ENCODE measurements around the gene FEZ2.
A peak's percentile ranks its signal among the peaks of the same experiment; 100 is the strongest.
"Not testable (repeated sequence)": the region's sequence is repeated elsewhere in the genome, so short reads cannot be mapped to it uniquely, and the experiment has no call there.

Gene FEZ2

GRCh38 chr2:36597532-36598377 is at the start of gene FEZ2:
TSS of gene FEZ2 (minus strand) at chr2:36598168. CDS start at chr2:36598142, 26 bp downstream.
- DNase-seq (ENCODE audit: low read depth, low spot score): peak; percentile 90

- DNase-seq (ENCODE audit: low read depth, low spot score): no peak
These were observed 37.1 kb upstream of the FEZ2 start for GRCh38 chr2:36634981-36635597.

- no peak for DNase-seq (ENCODE audit: low read depth, low spot score)
These were observed 35.6 kb upstream of the FEZ2 start for GRCh38 chr2:36633470-36634092.

- DNase-seq (ENCODE audit: low read depth, low spot score): no peak
These were observed 28.8 kb upstream of the FEZ2 start for GRCh38 chr2:36626756-36627155.

- DNase-seq (ENCODE audit: low read depth, low spot score): no peak
These were observed 28.1 kb upstream of the FEZ2 start for GRCh38 chr2:36626071-36626470.

- DNase-seq (ENCODE audit: low read depth, low spot score): no peak
These were observed 27.3 kb upstream of the FEZ2 start for GRCh38 chr2:36625304-36625703.

GRCh38 chr2:36620321-36620720 is 22.4 kb upstream of the FEZ2 start:
- no peak for DNase-seq (ENCODE audit: low read depth, low spot score)

- DNase-seq (ENCODE audit: low read depth, low spot score): peak; percentile 86
These were observed 20.4 kb upstream of the FEZ2 start for GRCh38 chr2:36618381-36618780.

GRCh38 chr2:36616947-36617346 is 19.0 kb upstream of the FEZ2 start:
- no peak for DNase-seq (ENCODE audit: low read depth, low spot score)

- DNase-seq (ENCODE audit: low read depth, low spot score): peak; percentile 70
These were observed 17.3 kb upstream of the FEZ2 start for GRCh38 chr2:36615222-36615621.

- no peak for DNase-seq (ENCODE audit: low read depth, low spot score)
These were observed 15.8 kb upstream of the FEZ2 start for GRCh38 chr2:36613801-36614200.

GRCh38 chr2:36611316-36611990 is 13.5 kb upstream of the FEZ2 start:
- DNase-seq (ENCODE audit: low read depth, low spot score): no peak

GRCh38 chr2:36609507-36609906 is 11.5 kb upstream of the FEZ2 start:
- DNase-seq (ENCODE audit: low read depth, low spot score): no peak

- no peak for DNase-seq (ENCODE audit: low read depth, low spot score)
These were observed 10.0 kb upstream of the FEZ2 start for GRCh38 chr2:36607947-36608346.

GRCh38 chr2:36606925-36607324 is 9.0 kb upstream of the FEZ2 start:
- no peak for DNase-seq (ENCODE audit: low read depth, low spot score)

GRCh38 chr2:36605273-36605672 is 7.3 kb upstream of the FEZ2 start:
- DNase-seq (ENCODE audit: low read depth, low spot score): no peak

- DNase-seq (ENCODE audit: low read depth, low spot score): not testable (repeated sequence)
These were observed 5.7 kb upstream of the FEZ2 start for GRCh38 chr2:36603629-36604028.

- DNase-seq (ENCODE audit: low read depth, low spot score): no peak
These were observed 901 bp downstream of the FEZ2 start for GRCh38 chr2:36597003-36597531.

- DNase-seq (ENCODE audit: low read depth, low spot score): no peak
These were observed 1.6 kb downstream of the FEZ2 start for GRCh38 chr2:36596397-36596796.

GRCh38 chr2:36594849-36595248 is 3.1 kb downstream of the FEZ2 start:
- no peak for DNase-seq (ENCODE audit: low read depth, low spot score)

GRCh38 chr2:36589230-36589630 is 8.7 kb downstream of the FEZ2 start:
- no peak for DNase-seq (ENCODE audit: low read depth, low spot score)

GRCh38 chr2:36587556-36587955 is 10.4 kb downstream of the FEZ2 start:
- DNase-seq (ENCODE audit: low read depth, low spot score): no peak

Data from ELF-1 (cell line).